HG02678 (cell line): ENCODE data around the gene WNT4.

Experiments used
- ATAC-seq: cut with Tn5 transposase; IDR thresholded peaks from one replicate; pipeline ENCODE4 v1.9.1; 2021; ENCODE audit warnings: mild to moderate bottlenecking, moderate library complexity; ENCODE audit not compliant: unreplicated experiment

The WNT4 gene

DNA sequence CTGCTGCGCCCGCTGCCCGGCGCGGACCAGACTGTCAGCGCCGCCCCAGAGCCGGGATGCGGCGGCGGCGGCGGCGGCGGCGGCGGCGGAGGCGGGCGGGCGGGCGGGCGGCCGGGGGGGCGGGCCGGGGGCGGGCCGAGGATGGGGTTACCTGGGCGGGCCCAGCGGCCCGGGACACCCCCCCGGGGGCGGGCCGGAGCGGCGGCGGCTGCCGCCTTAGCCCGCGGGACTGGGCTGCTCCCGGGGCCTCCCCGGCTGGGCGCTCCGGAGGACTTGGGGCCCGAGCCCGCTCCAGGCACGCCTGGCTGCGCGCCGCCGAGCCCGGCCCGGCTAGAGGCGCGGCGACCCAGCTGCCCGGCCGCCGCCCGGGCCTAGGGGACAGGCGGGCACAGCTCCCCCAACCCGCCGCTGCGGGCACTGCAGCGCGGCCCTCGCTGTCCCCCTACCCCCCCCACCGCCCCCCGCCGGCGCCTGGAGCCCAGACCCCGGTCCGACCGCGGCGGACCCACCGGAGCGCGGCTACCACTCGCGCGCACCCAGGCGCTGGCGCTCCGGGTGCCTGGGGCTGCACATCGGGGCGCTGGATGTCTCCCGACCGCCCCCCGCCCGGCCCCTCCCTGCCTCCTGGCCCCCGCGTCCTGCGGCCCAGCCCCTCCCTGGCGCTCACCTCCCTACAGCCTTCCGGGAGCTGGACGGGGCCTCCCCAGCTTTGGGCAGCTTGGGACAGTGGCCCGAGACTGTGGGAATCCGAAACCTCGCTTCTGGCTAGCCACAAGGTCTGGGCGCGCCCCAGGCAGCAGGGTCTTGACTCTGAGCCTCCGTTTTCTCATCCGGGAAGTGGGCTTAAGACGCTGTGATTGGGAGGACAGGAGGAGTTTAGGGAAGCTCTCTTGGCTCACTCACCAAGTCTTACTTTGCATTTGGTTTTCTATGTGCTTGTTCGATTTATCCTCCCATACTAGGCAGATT lies at the start of gene WNT4:
Gene WNT4 (minus strand): TSS at position 33 of the 969 bp plus-strand sequence. CDS start 175 bp downstream, outside the sequence.
- ATAC-seq = peak; percentile 52

DNA sequence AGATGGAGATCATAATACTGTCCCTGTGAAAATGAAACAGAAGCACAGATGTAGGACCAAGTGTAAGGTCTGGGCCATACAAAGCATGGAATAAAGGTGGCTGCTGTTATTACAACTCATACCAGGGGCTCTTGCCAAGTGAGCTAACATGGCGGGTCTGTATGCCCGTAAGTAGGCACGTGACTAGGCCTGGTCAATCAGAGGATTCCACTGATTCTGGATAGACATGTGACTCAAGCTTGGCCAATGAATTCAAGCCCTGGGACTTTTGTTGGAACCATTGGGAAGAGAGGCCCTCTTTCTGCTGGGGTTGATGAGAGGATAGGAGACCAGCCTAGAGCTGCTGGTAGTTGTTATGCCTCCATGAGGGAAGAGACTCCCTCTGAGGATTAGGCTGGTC lies 47.8 kb upstream of the WNT4 start:
- ATAC-seq = no peak

DNA sequence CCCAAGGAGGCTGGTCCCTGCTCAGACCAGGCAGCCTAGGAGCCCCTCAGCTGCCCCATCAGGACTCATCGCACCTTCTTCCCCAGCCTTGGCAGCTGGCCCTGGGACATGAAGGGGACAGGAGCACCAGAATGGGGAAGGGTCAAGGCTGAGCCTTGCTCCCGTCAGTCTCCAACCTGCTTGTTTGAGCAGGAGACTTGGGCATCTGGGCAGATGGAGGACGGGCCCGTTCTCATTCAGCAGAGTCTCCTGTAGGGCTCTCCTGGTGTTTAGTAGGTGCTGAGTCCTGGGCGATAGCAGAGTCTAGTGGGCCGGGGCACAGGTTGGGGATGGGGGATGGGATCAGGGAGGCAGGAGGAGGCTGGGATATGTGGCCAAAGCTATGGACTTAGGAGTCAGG lies 47.4 kb upstream of the WNT4 start:
- ATAC-seq = no peak

DNA sequence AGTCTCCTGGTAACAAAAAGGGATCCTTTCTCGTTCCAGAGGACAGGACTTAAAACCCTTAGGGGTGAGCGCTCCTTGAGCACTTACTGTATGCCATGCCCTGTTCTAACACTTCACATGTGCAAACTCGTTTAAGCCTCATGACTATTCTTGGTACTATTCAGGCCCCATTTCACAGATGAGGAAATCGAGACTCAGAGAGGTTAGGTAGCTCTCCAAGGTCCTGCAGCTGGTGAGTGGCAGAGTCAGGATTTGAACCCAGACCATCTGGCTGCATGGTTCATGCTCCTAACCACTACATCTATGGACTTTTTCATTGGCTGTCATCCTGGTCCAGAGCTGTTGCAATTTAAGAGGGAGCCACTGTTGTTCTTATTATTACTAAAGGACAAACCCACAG lies 46.7 kb upstream of the WNT4 start:
- no peak for ATAC-seq

DNA sequence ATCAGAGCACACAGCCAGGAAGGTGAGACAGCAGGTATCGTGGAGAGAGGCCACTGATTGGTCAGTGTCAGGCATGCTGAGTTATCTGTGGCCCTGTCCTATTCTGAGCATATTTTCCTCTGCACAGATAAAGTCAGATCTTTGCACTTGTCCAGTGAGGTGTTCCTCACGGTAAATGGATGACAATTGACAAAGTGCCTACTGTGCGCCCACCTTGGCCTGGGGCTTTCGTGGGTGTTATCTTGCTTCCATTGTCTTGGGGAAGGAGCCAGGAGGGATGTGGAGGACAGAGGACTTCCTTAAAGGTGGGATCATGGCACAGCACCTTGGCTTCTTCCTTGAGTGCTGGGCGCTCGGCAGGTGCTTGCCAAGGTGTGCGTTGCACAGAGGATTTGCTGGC lies 46.0 kb upstream of the WNT4 start:
- ATAC-seq = no peak

DNA sequence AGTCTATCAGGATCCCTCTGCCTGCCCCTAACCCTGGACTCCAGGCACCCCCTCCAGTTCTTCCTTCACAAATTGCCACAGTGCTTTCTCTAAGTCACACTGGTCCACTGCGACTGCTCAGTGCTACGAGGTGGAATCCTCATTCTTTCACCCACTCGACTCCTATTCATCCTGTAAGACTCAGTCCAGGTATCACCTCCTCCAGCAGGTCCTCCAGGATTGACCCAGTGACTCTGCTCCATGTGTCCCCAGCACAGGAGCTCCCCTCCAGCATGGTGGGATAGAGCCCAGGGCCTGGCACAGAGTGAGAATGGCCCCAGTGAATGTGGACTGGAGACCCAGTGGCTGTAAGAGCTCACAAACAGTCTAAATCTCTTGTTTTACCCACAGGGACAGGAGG lies 45.5 kb upstream of the WNT4 start:
- no peak for ATAC-seq

DNA sequence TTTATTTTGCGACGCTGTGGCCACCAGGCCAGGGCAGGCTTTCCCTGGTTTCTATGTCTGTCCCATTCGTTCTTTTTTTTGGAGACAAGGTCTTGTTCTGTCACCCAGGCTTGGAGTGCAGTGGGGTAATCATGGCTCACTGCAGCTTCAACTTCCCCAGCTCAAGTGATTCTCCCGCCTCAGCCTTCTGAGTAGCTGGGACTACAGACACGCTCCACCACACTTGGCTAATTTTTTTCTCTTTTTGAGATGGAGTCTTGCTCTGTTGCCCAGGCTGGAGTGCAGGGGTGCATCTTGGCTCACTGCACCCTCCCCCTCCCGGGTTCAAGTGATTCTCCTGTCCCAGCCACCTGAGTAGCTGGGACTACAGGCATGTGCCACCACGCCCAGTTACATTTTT lies 43.4 kb upstream of the WNT4 start:
- no peak for ATAC-seq

DNA sequence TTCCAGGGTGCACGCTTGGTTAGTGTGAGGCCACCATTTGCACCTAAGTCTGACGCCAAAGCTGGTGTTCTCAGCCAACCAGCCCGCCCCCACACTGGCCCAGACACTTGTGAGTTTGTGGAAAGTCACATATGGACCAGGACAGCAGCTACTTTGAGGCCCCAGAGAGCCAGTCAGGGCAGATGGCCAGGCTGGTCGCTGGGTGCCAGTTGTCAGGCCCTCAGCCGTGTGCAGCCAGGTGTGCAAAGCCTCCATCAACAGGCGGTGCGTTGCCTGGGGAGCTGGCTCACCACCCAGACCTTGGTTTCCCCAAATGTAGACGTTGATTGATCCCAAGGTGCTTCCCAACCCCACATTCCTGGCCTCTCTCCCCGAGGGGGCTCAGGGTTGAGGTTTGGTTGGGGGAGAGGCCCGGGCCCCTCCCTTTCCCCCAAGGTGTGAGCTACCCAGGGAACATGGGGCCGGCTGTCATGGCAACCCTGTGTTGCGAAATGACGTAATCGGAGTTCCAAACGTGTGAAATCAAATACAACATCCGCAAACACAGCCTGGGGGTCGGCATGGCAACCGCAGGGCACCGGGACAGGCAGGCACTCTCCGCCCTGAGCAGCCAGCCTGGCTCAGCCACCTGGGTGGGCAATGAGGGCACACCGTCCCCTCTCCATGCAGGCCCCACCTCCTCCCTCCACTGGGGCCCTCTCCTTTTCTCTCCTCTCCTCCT lies 42.2 kb upstream of the WNT4 start:
- no peak for ATAC-seq

DNA sequence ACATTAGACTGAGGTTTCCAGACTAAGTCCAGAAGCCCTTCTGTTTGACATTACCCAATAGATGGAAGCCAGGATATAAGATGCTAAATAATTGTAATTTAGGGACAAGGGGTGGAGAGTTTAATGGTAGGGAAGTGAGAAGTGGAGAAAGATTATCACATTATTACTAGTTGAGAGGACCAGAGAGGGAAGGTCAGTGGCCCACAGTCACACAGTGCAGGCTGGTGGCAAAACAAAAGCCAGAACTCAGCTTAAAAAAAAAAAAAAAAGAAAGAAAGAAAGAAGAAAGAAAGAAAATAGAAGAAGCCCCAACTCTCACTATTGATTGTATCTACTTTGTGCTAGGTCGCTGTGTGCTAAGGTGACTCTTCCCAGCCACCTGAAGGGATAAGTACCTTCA lies 41.6 kb upstream of the WNT4 start:
- no peak for ATAC-seq

DNA sequence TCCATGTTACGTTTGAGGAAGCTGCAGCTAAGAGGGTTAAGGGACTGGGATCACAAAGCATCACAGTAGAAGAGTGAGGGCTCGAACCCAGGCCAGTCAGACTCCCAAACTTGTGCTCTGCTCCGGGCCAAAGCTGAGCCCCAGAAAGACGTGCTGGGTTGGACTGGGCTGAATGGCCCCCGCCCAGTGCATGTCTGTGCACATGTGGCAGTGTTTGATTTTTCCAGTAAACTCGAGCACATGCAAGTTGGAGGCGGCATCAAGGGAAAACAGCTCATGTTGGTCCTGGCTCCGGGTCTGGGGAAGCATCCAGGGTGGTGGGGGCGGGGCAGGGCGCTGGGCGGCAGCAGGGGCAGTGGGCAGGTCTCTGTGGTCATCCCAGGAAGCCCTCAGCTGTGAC lies 39.8 kb upstream of the WNT4 start:
- no peak for ATAC-seq

DNA sequence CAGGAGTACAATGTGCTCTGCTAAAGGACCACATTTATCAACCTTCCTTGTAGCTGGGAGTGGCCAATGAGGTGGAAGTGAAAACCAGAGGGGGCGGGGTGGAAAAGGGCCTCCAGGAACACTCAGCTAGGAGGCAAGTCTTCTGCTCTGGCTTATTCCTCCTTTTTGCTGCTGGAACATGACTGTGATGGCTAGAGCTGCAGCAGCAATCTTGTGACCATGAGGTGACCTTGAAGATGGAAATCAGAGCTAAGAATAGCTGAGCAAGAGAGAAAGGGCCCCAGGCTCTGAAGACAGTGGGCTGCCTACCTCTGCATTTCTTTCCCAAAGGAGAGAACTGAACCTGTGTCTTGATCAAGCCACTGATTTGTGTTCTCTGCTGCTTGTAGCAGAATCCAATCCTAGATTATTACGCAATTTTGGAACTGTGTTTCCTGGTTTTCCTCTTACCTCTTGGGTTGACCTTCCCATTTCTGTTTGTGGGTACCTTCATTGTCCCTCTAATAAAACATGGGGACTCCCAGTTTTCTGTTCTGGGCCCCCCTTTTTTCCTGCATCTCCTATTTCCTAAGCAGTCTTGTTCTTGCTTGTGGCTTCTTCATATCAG lies 36.4 kb upstream of the WNT4 start:
- ATAC-seq = no peak

DNA sequence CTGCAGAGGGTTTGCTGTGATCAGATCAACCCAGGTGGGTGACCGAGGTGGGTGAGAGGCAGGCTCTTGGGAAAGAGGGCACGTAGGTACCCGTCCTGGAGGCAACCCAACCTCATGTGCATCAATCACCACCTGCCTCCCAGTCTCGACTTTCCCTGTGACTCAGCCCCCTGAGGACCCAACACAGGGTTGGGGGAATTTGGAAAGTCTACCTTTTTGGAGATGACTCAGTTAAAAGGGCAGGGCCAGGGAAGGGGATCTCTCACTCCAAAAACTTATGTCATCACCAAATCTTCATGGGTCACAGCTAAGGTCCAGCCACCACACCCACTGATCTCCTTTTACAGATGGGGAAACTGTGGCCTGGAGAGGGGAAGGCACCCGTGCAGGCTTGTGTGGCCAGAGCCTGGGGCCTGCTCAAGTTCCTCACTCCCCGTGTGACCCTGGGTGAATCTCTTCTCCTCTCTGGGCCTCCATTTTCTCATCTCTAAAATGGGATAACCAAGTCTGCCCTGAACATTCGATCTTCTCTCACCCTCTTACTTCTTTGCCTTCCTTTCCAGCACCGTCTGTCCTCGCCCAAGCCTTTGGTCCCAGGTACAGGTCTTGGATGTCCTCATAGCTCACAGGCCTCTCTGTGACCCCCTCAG lies 34.6 kb upstream of the WNT4 start:
- no peak for ATAC-seq

DNA sequence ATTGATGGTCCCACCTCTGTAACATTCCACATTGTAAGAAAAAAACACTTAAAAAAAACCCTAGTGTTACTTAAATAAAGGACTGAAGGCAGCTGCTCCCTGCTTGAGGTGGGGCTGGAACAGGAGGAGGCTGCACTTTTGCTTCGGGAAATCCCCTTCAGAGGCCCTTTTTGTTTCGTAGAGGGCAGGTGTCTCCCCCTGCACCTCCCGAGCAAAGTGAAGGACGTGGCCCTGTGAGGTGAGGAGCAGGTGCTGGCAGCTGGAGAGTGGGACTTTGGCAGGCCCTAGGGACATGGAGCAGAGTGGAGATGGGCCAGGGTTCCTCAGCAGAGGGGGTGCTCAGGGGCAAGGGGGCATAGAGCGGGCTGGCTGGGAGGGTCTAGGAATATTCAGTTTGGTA lies 33.4 kb upstream of the WNT4 start:
- peak; percentile 80 for ATAC-seq

DNA sequence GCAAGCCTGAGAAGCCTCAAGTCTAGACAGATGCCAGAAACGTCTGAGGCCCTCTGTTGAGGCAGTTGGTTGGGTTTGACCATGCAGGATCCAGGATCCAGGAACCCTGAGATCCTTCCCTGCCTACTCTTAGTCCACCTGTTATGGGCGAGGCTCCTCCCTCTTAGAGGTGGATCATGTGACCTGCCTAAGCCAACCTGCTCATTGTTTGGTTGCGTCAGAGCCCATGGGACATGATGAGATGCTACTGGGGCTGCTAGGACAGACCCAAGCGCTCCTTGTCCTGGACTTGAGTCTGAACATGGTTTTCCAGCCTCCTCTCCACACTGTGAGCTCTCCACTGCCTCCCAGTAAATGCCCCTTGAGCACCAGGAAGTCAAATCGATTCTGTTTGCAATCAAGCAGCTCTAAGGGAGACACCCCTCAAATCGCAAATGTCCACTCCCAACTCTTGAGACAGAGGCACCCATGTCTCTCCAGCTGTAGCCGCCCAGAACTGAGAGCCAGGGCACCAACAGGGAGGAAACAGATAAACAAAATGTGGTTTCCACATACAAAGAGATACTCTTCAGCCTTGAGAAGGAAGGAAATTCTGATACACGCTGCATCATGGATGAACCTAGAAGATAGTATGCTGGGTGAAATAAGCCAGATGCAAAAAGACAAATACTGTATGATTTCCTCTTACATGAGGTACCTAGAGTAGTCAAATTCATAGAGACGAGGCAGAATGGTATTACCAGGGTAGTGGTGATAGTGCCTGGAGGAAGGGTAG lies 31.7 kb upstream of the WNT4 start:
- no peak for ATAC-seq

DNA sequence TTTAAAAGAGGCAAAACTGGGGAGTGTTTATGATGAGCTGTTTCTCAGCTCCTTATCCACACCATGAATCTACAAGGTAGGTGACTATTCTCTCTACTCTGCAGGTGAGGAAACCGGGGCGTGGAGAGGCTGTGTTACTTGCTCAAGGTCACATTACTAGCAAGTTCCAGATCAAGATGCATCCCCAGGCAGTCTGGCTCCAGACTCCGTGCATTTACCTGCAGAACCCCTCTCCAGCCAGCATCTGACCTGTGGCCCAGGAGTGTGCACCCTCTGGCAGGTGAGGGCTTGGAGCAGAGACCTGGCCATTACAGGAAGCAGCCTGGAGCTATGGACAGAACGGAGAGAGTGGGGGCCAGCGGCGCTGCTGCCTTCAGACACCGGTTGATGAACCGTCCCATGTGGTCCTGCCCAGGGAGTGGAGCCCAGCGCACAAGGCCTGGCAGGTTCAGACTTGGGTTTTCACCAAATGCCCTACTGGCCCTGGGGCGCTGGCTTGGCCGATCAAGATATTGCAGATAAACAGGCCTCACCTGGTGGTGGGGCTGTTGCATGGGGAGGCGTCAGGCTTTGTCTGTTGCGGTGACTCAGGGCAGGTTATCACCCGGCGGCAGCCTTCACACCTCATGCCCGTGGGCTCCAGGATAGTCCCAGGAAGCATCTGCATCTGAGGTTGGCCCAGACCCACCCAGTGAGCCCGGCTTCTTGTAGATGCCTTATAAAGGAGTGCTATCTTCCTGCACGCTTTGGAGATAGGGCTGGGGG lies 29.2 kb upstream of the WNT4 start:
- ATAC-seq = no peak

DNA sequence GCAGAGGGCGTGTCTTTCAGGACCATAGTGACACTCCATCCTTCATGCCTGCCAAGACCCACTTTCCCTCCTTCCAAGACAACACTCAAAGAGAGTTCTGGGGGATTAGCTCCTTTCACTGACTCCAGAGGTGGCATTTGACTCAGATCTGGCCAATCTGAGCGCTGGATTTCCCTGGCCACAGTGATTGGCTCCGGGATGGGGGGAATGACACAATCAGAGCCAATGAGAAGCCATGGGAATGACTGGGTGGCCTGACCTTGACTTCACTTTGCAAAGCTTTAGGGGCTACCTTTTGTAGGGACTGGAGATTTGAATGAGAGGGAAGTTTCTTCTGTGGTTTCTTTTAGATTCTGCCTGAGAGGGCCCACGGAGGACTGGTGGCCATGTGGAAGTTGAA lies 26.9 kb upstream of the WNT4 start:
- ATAC-seq = no peak

DNA sequence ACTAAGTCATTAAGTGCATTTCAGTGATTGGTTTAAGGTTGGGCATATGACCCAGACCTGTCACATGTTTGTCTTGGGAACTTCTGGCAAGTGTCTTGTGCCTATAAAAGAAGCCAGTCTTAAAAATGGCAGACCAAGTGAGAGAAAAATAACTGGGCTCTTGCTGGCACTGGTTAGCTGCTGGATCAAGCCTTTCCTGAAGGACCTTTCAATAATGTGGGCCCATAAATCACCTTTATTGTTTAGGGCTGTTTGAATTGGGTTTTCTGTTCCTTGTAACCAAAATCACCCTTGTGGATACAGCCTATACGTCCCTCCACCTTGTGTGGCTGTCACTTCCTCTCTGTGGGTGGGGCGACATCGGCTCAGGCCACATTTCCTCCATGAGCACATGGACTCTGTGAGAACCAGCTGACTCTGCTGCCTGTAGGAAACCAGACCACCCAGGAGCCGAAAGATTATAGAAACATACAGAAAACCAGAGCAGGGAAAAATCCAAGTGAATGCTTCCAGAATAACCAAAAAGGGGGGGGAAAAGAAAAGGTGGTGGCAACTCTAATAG lies 25.6 kb upstream of the WNT4 start:
- no peak for ATAC-seq

DNA sequence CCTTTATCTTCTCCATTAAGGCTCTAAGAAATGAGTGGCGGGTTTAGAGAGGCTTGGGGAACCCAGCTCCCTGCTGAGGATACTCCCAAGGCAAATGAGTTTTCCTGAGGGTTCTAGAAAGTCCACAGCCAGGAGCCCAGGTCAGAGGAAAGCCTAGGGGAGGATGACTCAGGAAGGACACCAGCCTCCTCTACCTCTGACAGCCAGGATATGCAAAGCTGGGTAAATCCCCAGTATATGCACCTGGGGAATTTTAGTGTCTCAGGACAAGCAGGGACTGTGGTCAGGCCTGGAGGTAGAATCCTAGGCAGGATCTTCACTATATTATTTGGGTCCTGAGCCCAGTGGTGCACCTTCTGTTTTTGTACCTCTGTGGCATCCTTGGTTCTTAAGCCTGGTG lies 23.5 kb upstream of the WNT4 start:
- no peak for ATAC-seq
